Measurements from ENCODE around the gene SPAG4. TPM values are rescaled to one million over a fixed set of nuclear protein-coding genes. Genes with fewer than 3 reads are reported as not detected.

The SPAG4 gene
- total and polyA plus RNA-seq, 2 donors (not counting 1 experiment from before 2014, with no cell fraction given), result 4.3 to 6.6 TPM

DNA sequence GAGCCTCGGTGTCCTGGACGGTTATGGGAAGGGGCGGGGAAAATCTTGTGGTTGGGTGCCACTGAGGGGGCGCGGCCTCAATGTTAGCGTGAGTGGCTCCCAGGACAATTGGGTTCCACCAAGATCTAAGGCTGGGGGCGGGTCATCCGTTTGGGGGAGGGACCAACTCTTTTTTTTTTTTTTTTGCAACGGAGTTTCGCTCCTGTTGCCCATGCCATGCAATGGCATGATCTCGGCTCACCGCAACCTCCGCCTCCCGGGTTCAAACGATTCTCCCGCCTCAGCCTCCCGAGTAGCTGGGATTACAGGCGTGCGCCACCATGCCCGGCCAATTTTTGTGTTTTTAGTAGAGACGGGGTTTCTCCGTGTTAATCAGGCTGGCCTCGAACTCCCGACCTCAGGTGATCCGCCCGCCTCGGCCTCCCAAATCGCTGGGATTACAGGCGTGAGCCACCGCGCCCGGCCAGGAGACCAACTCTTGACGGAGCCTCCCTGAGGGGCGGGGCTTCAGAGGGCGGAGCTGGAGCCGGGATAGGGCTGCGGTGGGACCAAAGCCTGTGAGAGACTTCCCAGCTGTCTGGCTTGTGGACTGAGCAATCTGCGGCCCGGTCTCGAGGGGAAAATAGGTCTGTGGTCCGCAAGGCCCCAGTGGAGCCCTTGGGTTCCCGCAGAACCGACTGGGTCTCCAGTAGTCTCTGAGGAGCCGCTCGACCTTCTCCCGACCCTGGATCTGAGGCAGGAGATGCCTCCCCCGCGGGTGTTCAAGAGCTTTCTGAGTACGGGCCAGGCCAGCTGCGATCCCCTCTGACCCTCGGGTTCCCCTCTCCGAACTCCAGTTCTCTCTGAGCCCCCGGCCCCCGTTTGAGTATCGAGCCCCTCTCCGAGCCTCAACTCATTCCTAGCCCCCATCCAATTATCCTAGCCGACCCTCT, 1.1 kb downstream of the SPAG4 start:
- Histone ChIP-seq H3K36me3 (ENCODE audit: control insufficient read depth, insufficient read depth, low read length) (peaks cover 8% of the 10 kb centered on the region), H3K79me2 (ENCODE audit: control insufficient read depth, insufficient read depth, low read length) (no peaks in the 10 kb centered on the region), H3K4me1 (ENCODE audit: control insufficient read depth, extremely low read depth, insufficient read depth, low read length) (peaks cover 16% of the 10 kb centered on the region), H3K4me2 (ENCODE audit: extremely low read depth, insufficient read depth, low read length) (peak overlapping the region; percentile 97), H3K9me3 (ENCODE audit: control insufficient read depth, insufficient read depth, low read depth, low read length) (no peaks in the 10 kb centered on the region), H2AFZ (ENCODE audit: low read length) (peak overlapping the region; percentile 34), H3K27me3 (ENCODE audit: control insufficient read depth, insufficient read depth, low read length) (no peaks in the 10 kb centered on the region), H4K20me1 (ENCODE audit: control insufficient read depth, extremely low read depth, insufficient read depth, low read length) (no peaks in the 10 kb centered on the region), H3K9ac (ENCODE audit: insufficient read depth, low read length) (peak overlapping the region; percentile 26), H3K4me3 (replicated peaks in 1 of 4; ENCODE audit: control extremely low read depth in 1 of 4, insufficient read depth in 1 of 4, low read depth in 3 of 4, low read length in 4 of 4) (peak overlapping the region; percentile 33 to 71 (median 49)), H3K27ac (ENCODE audit: insufficient read depth, low read length) (peak overlapping the region; percentile 82)
- DNase-seq (ENCODE audit: low read depth in 2 of 2), result peak; percentile 98 to 100
- TF ChIP-seq EZH2 (IDR thresholded peaks at IDR 0.05; ENCODE audit: low read length, missing control alignments), result no peak
- TF ChIP-seq, protein P1, sequence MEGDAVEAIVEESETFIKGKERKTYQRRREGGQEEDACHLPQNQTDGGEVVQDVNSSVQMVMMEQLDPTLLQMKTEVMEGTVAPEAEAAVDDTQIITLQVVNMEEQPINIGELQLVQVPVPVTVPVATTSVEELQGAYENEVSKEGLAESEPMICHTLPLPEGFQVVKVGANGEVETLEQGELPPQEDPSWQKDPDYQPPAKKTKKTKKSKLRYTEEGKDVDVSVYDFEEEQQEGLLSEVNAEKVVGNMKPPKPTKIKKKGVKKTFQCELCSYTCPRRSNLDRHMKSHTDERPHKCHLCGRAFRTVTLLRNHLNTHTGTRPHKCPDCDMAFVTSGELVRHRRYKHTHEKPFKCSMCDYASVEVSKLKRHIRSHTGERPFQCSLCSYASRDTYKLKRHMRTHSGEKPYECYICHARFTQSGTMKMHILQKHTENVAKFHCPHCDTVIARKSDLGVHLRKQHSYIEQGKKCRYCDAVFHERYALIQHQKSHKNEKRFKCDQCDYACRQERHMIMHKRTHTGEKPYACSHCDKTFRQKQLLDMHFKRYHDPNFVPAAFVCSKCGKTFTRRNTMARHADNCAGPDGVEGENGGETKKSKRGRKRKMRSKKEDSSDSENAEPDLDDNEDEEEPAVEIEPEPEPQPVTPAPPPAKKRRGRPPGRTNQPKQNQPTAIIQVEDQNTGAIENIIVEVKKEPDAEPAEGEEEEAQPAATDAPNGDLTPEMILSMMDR (conservative IDR thresholded peaks at IDR 0.05 in 1 of 2, IDR thresholded peaks at IDR 0.05 in 1 of 2; ENCODE audit: low read depth in 1 of 2, low read length in 2 of 2), result no peak

DNA sequence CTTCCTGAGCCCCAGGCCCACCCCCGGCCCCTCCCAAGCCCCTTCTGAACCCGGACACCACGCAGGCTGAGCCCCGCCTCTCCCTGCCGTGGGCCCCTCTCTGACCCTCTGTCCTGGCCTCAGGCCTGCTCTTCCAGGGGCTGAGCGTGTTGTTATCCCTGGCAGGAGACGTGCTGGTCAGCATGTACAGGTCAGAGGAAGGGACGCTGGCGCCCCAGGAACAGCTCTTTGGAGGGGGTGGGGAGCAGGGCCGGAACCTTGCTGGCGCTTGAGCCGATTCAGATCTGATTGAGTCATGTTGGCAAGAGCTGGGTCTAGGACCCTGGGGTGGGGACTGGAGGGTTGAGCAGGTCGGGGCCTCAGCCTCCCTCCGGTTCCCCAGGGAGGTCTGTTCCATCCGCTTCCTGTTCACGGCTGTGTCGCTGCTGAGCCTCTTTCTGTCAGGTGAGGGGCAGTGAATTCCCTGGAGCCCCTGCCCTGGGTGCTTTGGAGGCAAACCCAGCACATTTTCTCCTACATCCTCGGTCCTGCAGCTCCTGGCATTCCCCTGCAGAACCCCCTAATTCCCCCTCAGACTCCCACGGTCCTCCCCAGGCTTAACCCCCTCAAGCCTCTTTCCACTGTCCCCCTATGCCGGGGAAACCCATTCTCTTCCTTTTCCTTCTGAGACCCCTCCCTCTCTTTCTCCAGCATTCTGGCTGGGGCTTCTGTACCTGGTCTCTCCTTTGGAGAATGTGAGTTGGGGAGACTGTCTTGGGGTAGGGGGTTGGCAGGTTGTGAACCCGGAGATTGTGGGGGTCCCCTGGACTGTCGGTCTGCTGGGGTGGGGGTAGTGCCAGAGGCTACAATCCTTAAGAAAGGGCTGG, 2.0 kb downstream of the SPAG4 start:
- Histone ChIP-seq H2AFZ (ENCODE audit: low read length) (peak overlapping the region; percentile 25), H3K79me2 (ENCODE audit: control insufficient read depth, insufficient read depth, low read length) (no peaks in the 10 kb centered on the region), H3K4me2 (ENCODE audit: extremely low read depth, insufficient read depth, low read length) (peak overlapping the region; percentile 97), H3K27ac (ENCODE audit: insufficient read depth, low read length) (peak overlapping the region; percentile 49), H3K9me3 (ENCODE audit: control insufficient read depth, insufficient read depth, low read depth, low read length) (no peaks in the 10 kb centered on the region), H3K27me3 (ENCODE audit: control insufficient read depth, insufficient read depth, low read length) (no peaks in the 10 kb centered on the region), H3K4me1 (ENCODE audit: control insufficient read depth, extremely low read depth, insufficient read depth, low read length) (peaks cover 16% of the 10 kb centered on the region), H3K36me3 (ENCODE audit: control insufficient read depth, insufficient read depth, low read length) (peaks cover 8% of the 10 kb centered on the region), H3K4me3 (replicated peaks in 1 of 4; ENCODE audit: control extremely low read depth in 1 of 4, insufficient read depth in 1 of 4, low read depth in 3 of 4, low read length in 4 of 4) (peak overlapping the region; percentile 54 to 71 (median 62)), H3K9ac (ENCODE audit: insufficient read depth, low read length) (peak overlapping the region; percentile 3), H4K20me1 (ENCODE audit: control insufficient read depth, extremely low read depth, insufficient read depth, low read length) (no peaks in the 10 kb centered on the region)
- DNase-seq (ENCODE audit: low read depth in 2 of 2), result peak; percentile 49 to 60
- TF ChIP-seq, protein P1 (conservative IDR thresholded peaks at IDR 0.05 in 1 of 2, IDR thresholded peaks at IDR 0.05 in 1 of 2; ENCODE audit: low read depth in 1 of 2, low read length in 2 of 2), result peak; percentile 26 to 39
- no peak for TF ChIP-seq EZH2 (IDR thresholded peaks at IDR 0.05; ENCODE audit: low read length, missing control alignments)
